Ishikawa (cell line): ENCODE data around the gene TP53BP1.

ENCODE experiments used
- EGR1 ChIP-seq: IDR thresholded peaks from 2 replicates; pipeline ENCODE4 v1.6.1; 2012
- FOXM1 ChIP-seq: IDR thresholded peaks from 2 replicates; pipeline ENCODE4 v1.6.1; 2012; ENCODE audit warnings: low read depth, borderline replicate concordance
- MAX ChIP-seq: IDR thresholded peaks from 2 replicates; pipeline ENCODE4 v1.6.1; 2012
- NFIC ChIP-seq: IDR thresholded peaks from 2 replicates; pipeline ENCODE4 v1.6.1; 2012
- RAD21 ChIP-seq: IDR thresholded peaks from 2 replicates; pipeline ENCODE4 v1.6.1; 2012; ENCODE audit warnings: low read depth
- REST ChIP-seq: IDR thresholded peaks from 2 replicates; pipeline ENCODE4 v1.6.1; 2012; ENCODE audit warnings: low read depth, mild to moderate bottlenecking
- TAF1 ChIP-seq: IDR thresholded peaks from 2 replicates; pipeline ENCODE4 v1.6.1; 2012; ENCODE audit warnings: low read depth, mild to moderate bottlenecking
- TCF12 ChIP-seq: IDR thresholded peaks from 2 replicates; pipeline ENCODE4 v1.6.1; 2012; ENCODE audit warnings: low read depth
- TEAD4 ChIP-seq: IDR thresholded peaks from 2 replicates; pipeline ENCODE4 v1.6.1; 2012
- YY1 ChIP-seq: IDR thresholded peaks from 2 replicates; pipeline ENCODE4 v1.6.1; 2012; ENCODE audit warnings: low read depth

GRCh38 chr15:43463998-43464397 is 29.0 kb downstream of the TP53BP1 start:
- TF ChIP-seq YY1 (no peak), NFIC (no peak), RAD21 (no peak), EGR1 (no peak), FOXM1 (no peak), TCF12 (no peak), REST (no peak), TAF1 (no peak), TEAD4 (no peak), MAX (no peak)
